IgD-negative memory B cell (primary cell): ENCODE results near the gene BIRC3. TPM values are rescaled to one million over a fixed set of nuclear protein-coding genes. Genes with fewer than 3 reads are reported as not detected.

ENCODE experiments used
- H3K27ac Mint-ChIP-seq, 3 donors: one replicate each; pipeline ENCODE4 v1.8.0; 2020 to 2022; ENCODE audit warnings: mild to moderate bottlenecking in 3 of 3, mixed read lengths in 3 of 3, moderate library complexity in 1 of 3
- H3K27me3 Mint-ChIP-seq: one replicate; pipeline ENCODE4 v1.8.0; 2021; ENCODE audit warnings: mixed read lengths
- H3K36me3 Mint-ChIP-seq: one replicate; pipeline ENCODE4 v1.8.0; 2020; ENCODE audit warnings: mild to moderate bottlenecking, mixed read lengths
- H3K4me1 Mint-ChIP-seq, 3 donors: one replicate each; pipeline ENCODE4 v1.8.0; 2020 to 2022; ENCODE audit warnings: mixed read lengths in 3 of 3, mild to moderate bottlenecking in 1 of 3
- H3K4me3 Mint-ChIP-seq, 4 donors: one replicate each; pipeline ENCODE4 v1.8.0; 2020 to 2022; ENCODE audit warnings: mild to moderate bottlenecking in 4 of 4, mixed read lengths in 4 of 4, moderate library complexity in 3 of 4
- H3K9me3 Mint-ChIP-seq, 3 donors: one replicate each; pipeline ENCODE4 v1.8.0; 2020 to 2021; ENCODE audit warnings: mixed read lengths in 3 of 3, mild to moderate bottlenecking in 1 of 3
- polyA plus RNA-seq: library from polyadenylated mRNA; unstranded; fragments of 300-500 nt; fragmentation: Illumina TruSeq; gene quantifications from one replicate; pipeline ENCODE4 v1.2.3, GENCODE V29; 2021

Gene BIRC3
- polyA plus RNA-seq, 1 donor from 2014 or later, result 158 TPM

GRCh38 chr11:102385085-102386007, 68.1 kb downstream of the BIRC3 start:
- peak overlapping the region in 1 of 3 donors; percentile 9 for H3K27ac Mint-ChIP-seq
- H3K4me1 Mint-ChIP-seq, result peaks cover 4 to 5% (median 4%) of the 10 kb centered on the region in 3 donors
- no peaks in the 10 kb centered on the region for H3K27me3 Mint-ChIP-seq
- no peak overlapping the region for H3K4me3 Mint-ChIP-seq
- no peaks in the 10 kb centered on the region for H3K9me3 Mint-ChIP-seq
- H3K36me3 Mint-ChIP-seq, result peaks cover 5% of the 10 kb centered on the region

- Mint-ChIP-seq H3K36me3 (peaks cover 5% of the 10 kb centered on the region), H3K9me3 (no peaks in the 10 kb centered on the region), H3K27ac (no peak overlapping the region), H3K4me3 (no peak overlapping the region), H3K4me1 (peaks cover 4 to 9% (median 7%) of the 10 kb centered on the region in 3 donors), H3K27me3 (no peaks in the 10 kb centered on the region)
Observed at GRCh38 chr11:102386136-102386734, 69.0 kb downstream of the BIRC3 start.

DNA sequence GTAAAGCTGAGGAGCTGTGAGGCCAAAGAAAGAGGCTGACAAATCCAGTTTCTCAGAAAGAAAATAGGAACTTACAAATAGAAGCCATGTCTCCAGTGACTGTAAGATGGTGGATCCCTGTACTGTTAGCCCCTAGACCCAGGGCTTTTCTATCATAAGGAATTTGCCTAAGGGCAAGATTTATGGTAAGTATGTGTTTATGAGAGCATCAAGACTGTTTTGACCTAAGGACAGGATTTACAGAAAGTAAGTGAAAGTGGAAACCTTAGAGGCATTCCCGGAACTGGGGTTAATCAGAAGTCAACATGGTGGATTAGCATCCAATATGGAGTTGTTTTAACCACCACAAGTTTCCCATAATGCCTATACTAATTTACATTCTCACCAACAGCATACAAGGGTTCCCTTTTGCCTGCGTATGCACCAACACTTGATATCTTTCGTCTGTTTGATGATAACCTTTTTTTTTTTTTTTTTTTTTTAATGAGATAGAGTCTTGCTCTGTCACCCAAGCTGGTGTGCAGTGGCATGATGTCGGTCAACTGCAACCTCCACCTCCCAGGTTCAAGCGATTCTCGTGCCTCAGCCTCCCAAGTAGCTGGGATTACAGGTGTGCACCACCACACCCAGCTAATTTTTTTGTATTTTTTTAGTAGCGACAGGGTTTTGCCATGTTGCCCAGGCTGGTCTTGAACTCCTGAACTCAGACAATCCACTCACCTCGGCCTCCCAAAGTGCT, 69.9 kb downstream of the BIRC3 start:
- Mint-ChIP-seq H3K27me3 (no peaks in the 10 kb centered on the region), H3K27ac (no peak overlapping the region), H3K4me1 (peaks cover 3 to 9% (median 7%) of the 10 kb centered on the region in 3 donors), H3K9me3 (no peaks in the 10 kb centered on the region), H3K4me3 (no peak overlapping the region), H3K36me3 (peaks cover 7% of the 10 kb centered on the region)

Other genes starting within 250 kb of the BIRC3 start
- not detected for gene YAP1, start 207.0 kb upstream of the BIRC3 start, polyA plus RNA-seq
- gene BIRC2, start 29.7 kb downstream of the BIRC3 start, polyA plus RNA-seq, result 28.4 TPM
- gene TMEM123, start 135.3 kb downstream of the BIRC3 start, polyA plus RNA-seq, result 179 TPM
- gene MMP7, start 213.3 kb downstream of the BIRC3 start, polyA plus RNA-seq, result not detected